Natural killer cell (primary cell): ENCODE results near the gene FSTL4. TPM values are rescaled to one million over a fixed set of nuclear protein-coding genes. Genes with fewer than 3 reads are reported as not detected.

Experiments used
- ATAC-seq, 3 donors: fragments of 150-1000 bp in 2 of 3; fragments of 200-7000 bp in 1 of 3; cut with Tn5 transposase; 1 replicate in 1 of 3; 2 replicates in 2 of 3; pipeline ENCODE4 v1.10.0; 2021; ENCODE audit warnings: mild to moderate bottlenecking in 2 of 3, moderate library complexity in 2 of 3
- DNase-seq, 2 donors: peaks; one replicate each; pipeline versions ENCODE4 v3.0.0 to v3.0.0-alpha.2; 2013 to 2021; ENCODE audit warnings: mixed read lengths in 1 of 2
- H3K27ac ChIP-seq: one replicate; pipeline ENCODE4 v1.5.1; 2013; ENCODE audit warnings: mild to moderate bottlenecking, low read length
- H3K27me3 ChIP-seq: one replicate; pipeline ENCODE4 v1.6.1; 2013; ENCODE audit warnings: low read length; ENCODE audit not compliant: control insufficient read depth, insufficient read depth
- H3K36me3 ChIP-seq: one replicate; pipeline ENCODE4 v1.6.1; 2013; ENCODE audit warnings: low read length; ENCODE audit not compliant: control insufficient read depth, insufficient read depth
- H3K4me1 ChIP-seq: one replicate; pipeline ENCODE4 v1.6.1; 2013; ENCODE audit warnings: low read length; ENCODE audit not compliant: control insufficient read depth, insufficient read depth
- H3K4me3 ChIP-seq: one replicate; pipeline ENCODE4 v1.5.1; 2013; ENCODE audit warnings: low read length
- H3K9me3 ChIP-seq: one replicate; pipeline ENCODE4 v1.6.1; 2013; ENCODE audit warnings: low read length; ENCODE audit not compliant: control insufficient read depth, insufficient read depth
- H3K27ac Mint-ChIP-seq, 2 donors: one replicate each; pipeline ENCODE4 v1.8.0; 2022; ENCODE audit warnings: mild to moderate bottlenecking in 2 of 2, mixed read lengths in 2 of 2, moderate library complexity in 1 of 2
- H3K27me3 Mint-ChIP-seq, 2 donors: one replicate each; pipeline ENCODE4 v1.8.0; 2022; ENCODE audit warnings: low read depth in 2 of 2, mixed read lengths in 2 of 2
- H3K36me3 Mint-ChIP-seq: one replicate; pipeline ENCODE4 v1.8.0; 2022; ENCODE audit warnings: mixed read lengths
- H3K4me1 Mint-ChIP-seq, 2 donors: one replicate each; pipeline ENCODE4 v1.8.0; 2022; ENCODE audit warnings: mixed read lengths in 2 of 2
- H3K4me3 Mint-ChIP-seq: one replicate; pipeline ENCODE4 v1.8.0; 2022; ENCODE audit warnings: mild to moderate bottlenecking, moderate library complexity, mixed read lengths
- H3K9me3 Mint-ChIP-seq, 2 donors: one replicate each; pipeline ENCODE4 v1.8.0; 2022; ENCODE audit warnings: mixed read lengths in 2 of 2
- CTCF ChIP-seq: fragments of 200-600 bp; IDR thresholded peaks from one replicate; pipeline ENCODE4 v1.8.0; 2022; ENCODE audit warnings: antibody characterized with exemption
- WGBS: methylation state at CpG from one replicate; pipeline ENCODE4 v1.1.7; 2013; ENCODE audit warnings: missing lambda C conversion rate; ENCODE audit not compliant: insufficient coverage; 5-methylcytosine and 5-hydroxymethylcytosine counted together
- intact Hi-C: fragments of 100-400 bp; cut with micrococcal nuclease; formaldehyde crosslinking; loops from one replicate; pipeline ENCODE4 v1.14.2; 2022
- total RNA-seq, 4 donors: library from RNA; stranded (reverse); fragments of 120-200 nt in 1 of 4; gene quantifications; one replicate each; pipeline versions ENCODE4 v1.2.3 to v1.2.4, GENCODE V29; 2013 to 2022

Gene FSTL4
- total RNA-seq, 3 donors from 2014 or later (not counting 1 experiment from before 2014, with no cell fraction given): 0.11 to 0.75 (median 0.55) TPM

DNA sequence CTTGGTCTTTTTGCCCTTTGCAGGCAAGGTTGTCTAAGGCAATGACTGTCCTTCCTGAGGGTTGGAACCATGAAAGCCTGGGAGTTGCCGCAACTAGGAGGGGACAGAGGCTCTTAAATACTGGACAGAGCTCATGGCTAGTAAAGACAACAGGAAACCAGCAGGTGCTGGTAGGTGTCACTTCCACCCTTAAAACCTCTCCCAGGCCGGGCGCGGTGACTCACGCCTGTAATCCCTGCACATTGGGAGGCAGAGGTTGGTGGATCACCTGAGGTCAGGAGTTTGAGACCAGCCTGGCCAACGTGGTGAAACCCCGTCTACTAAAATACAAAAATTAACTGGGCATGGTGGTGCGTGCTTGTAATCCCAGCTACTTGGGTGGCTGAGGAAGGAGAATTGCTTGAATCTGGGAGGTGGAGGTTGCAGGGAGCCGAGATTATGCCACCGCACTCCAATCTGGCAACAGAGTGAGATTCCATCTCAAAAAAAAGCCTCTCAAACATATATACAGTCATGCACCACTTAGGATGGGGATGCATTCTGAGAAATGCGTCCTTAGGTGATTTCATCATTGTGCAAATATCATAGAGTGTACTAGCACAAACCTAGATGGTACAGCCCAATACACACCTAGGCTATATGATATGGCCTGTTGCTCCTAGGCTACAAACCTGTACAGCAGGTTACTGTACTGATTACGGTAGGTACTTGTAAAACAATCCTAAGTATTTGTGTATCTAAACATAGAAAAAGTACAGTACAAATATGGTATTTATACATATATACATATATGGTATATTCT is 457.9 kb downstream of the FSTL4 start:
- 91% methylated on average over 9 of the region's 12 CpGs for WGBS
- Histone ChIP-seq H3K4me1 (no peaks in the 10 kb centered on the region), H3K36me3 (no peaks in the 10 kb centered on the region), H3K9me3 (no peaks in the 10 kb centered on the region), H3K4me3 (no peak overlapping the region), H3K27me3 (no peaks in the 10 kb centered on the region), H3K27ac (no peak overlapping the region)
- no peaks in the 10 kb centered on the region for H3K9me3 Mint-ChIP-seq
- no peak overlapping the region for H3K27ac Mint-ChIP-seq
- no peak for TF ChIP-seq CTCF
- no peak overlapping the region for H3K4me3 Mint-ChIP-seq
- no peaks in the 10 kb centered on the region for H3K4me1 Mint-ChIP-seq
- no peaks in the 10 kb centered on the region for H3K27me3 Mint-ChIP-seq
- DNase-seq: no peak
- H3K36me3 Mint-ChIP-seq: no peaks in the 10 kb centered on the region
- ATAC-seq: no peak
- intact Hi-C loops: no loop called here

- H3K27ac ChIP-seq: no peak overlapping the region
- WGBS: 95% methylated on average over 6 of the region's 6 CpGs
- Mint-ChIP-seq H3K4me3 (no peak overlapping the region), H3K9me3 (no peaks in the 10 kb centered on the region), H3K4me1 (no peaks in the 10 kb centered on the region), H3K27me3 (no peaks in the 10 kb centered on the region), H3K36me3 (no peaks in the 10 kb centered on the region), H3K27ac (no peak overlapping the region)
- TF ChIP-seq CTCF: no peak
- H3K4me3 ChIP-seq: no peak overlapping the region
- no peaks in the 10 kb centered on the region for H3K4me1 ChIP-seq
- no peaks in the 10 kb centered on the region for H3K9me3 ChIP-seq
- no peaks in the 10 kb centered on the region for H3K27me3 ChIP-seq
- no peak for ATAC-seq
- DNase-seq: no peak
- intact Hi-C loops: no loop called here
- no peaks in the 10 kb centered on the region for H3K36me3 ChIP-seq
Observed at GRCh38 chr5:133150909-133151544, 461.3 kb downstream of the FSTL4 start.

- H3K27ac Mint-ChIP-seq: no peak overlapping the region
Observed at GRCh38 chr5:133149345-133149744, 463.0 kb downstream of the FSTL4 start.

More at GRCh38 chr5:133149345-133149744, 463.0 kb downstream of the FSTL4 start:
- H3K27me3 Mint-ChIP-seq: peaks cover 0 to 3% of the 10 kb centered on the region in 2 donors
- H3K36me3 Mint-ChIP-seq: no peaks in the 10 kb centered on the region
- H3K4me3 Mint-ChIP-seq: no peak overlapping the region
- no peak overlapping the region for H3K4me3 ChIP-seq
- no peaks in the 10 kb centered on the region for H3K9me3 ChIP-seq
- no peaks in the 10 kb centered on the region for H3K9me3 Mint-ChIP-seq
- intact Hi-C loops: no loop called here
- H3K27ac ChIP-seq: no peak overlapping the region
- no peaks in the 10 kb centered on the region for H3K4me1 Mint-ChIP-seq
- ATAC-seq (no peak), DNase-seq (no peak)
- WGBS: 88% methylated on average over 4 of the region's 4 CpGs
- TF ChIP-seq CTCF: no peak
- H3K27me3 ChIP-seq: no peaks in the 10 kb centered on the region
- no peaks in the 10 kb centered on the region for H3K4me1 ChIP-seq
- H3K36me3 ChIP-seq: no peaks in the 10 kb centered on the region
